IgD-negative memory B cell (primary cell): ENCODE results near the gene ZNF354C. TPM values are rescaled to one million over a fixed set of nuclear protein-coding genes. Genes with fewer than 3 reads are reported as not detected.

Experiments
- H3K27ac Mint-ChIP-seq, 3 donors: one replicate each; pipeline ENCODE4 v1.8.0; 2020 to 2022; ENCODE audit warnings: mild to moderate bottlenecking in 3 of 3, mixed read lengths in 3 of 3, moderate library complexity in 1 of 3
- H3K27me3 Mint-ChIP-seq: one replicate; pipeline ENCODE4 v1.8.0; 2021; ENCODE audit warnings: mixed read lengths
- H3K36me3 Mint-ChIP-seq: one replicate; pipeline ENCODE4 v1.8.0; 2020; ENCODE audit warnings: mild to moderate bottlenecking, mixed read lengths
- H3K4me1 Mint-ChIP-seq, 3 donors: one replicate each; pipeline ENCODE4 v1.8.0; 2020 to 2022; ENCODE audit warnings: mixed read lengths in 3 of 3, mild to moderate bottlenecking in 1 of 3
- H3K4me3 Mint-ChIP-seq, 4 donors: one replicate each; pipeline ENCODE4 v1.8.0; 2020 to 2022; ENCODE audit warnings: mild to moderate bottlenecking in 4 of 4, mixed read lengths in 4 of 4, moderate library complexity in 3 of 4
- H3K9me3 Mint-ChIP-seq, 3 donors: one replicate each; pipeline ENCODE4 v1.8.0; 2020 to 2021; ENCODE audit warnings: mixed read lengths in 3 of 3, mild to moderate bottlenecking in 1 of 3
- polyA plus RNA-seq: library from polyadenylated mRNA; unstranded; fragments of 300-500 nt; fragmentation: Illumina TruSeq; gene quantifications from one replicate; pipeline ENCODE4 v1.2.3, GENCODE V29; 2021

Gene ZNF354C
- polyA plus RNA-seq, 1 donor from 2014 or later = 0.41 TPM

- Mint-ChIP-seq H3K4me1 (no peaks in the 10 kb centered on the region), H3K27me3 (no peaks in the 10 kb centered on the region), H3K9me3 (no peaks in the 10 kb centered on the region), H3K36me3 (no peaks in the 10 kb centered on the region), H3K4me3 (no peak overlapping the region), H3K27ac (no peak overlapping the region)
Measured at GRCh38 chr5:179129607-179130071, 69.5 kb downstream of the ZNF354C start.

- Mint-ChIP-seq H3K27me3 (no peaks in the 10 kb centered on the region), H3K4me1 (no peaks in the 10 kb centered on the region), H3K4me3 (no peak overlapping the region), H3K27ac (no peak overlapping the region), H3K36me3 (no peaks in the 10 kb centered on the region), H3K9me3 (no peaks in the 10 kb centered on the region)
Measured at GRCh38 chr5:179130101-179130681, 70.0 kb downstream of the ZNF354C start.

DNA sequence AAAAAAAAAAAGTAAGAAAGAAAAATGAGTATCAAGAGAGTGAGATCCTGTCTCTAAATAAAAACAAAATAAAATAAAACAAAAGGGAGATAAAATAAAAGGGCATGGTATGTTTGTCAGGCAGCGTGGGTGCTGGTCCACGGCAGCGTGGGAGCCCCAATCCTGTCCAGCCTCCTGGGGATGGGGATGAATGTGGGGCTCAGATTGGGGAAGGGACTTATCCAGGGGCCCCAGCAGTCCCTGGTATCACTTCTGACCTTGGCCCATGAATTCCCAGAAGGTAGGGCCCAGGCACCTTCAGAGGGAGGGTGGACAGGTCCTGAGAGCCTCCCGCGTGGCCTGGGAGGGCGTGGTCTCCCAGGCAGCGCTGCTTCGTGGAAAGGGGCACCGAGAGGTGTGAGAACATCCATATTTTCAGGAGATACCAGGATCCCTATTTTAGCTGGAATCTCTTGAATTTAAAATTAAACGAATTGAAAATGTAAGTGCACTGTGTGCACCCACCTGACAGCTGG lies 71.2 kb downstream of the ZNF354C start:
- Mint-ChIP-seq H3K4me1 (no peaks in the 10 kb centered on the region), H3K4me3 (no peak overlapping the region), H3K27ac (no peak overlapping the region), H3K36me3 (no peaks in the 10 kb centered on the region), H3K9me3 (no peaks in the 10 kb centered on the region), H3K27me3 (no peaks in the 10 kb centered on the region)

DNA sequence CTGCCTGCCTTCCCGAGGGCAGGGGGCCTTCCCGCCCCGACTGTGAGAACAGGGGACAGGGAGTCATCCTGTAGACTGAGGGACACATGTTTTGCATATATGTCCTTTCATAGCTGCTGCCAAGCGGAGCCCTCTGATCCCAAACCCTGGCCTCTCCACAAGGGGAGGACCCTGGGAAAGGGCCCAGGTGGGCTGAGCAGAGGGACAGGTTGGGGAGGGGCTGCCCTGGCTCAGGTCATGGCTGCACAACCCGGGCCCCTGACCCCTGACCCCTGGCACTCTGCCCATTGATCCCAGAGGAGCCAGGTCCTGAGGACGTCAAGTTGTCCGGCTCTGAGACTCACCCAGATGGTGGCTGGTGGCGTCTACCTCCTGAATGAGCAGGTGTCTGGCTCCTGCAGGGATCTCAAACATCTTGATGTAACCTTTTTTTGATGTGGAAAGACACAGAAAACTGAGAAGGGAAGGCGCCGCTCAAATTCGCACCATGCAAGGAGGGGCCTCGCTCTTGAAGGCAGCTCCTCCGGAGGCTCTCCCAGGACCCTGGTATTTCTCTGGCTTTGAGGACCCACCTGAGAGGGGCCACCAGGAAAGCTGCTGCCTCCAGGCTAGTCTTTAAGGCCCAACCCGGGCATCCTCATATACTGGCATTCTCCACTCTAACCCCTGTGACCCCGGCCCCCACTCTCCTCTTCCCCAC lies 71.9 kb downstream of the ZNF354C start:
- H3K4me1 Mint-ChIP-seq = no peaks in the 10 kb centered on the region
- H3K9me3 Mint-ChIP-seq = no peaks in the 10 kb centered on the region
- no peaks in the 10 kb centered on the region for H3K36me3 Mint-ChIP-seq
- H3K27ac Mint-ChIP-seq = no peak overlapping the region
- no peak overlapping the region for H3K4me3 Mint-ChIP-seq
- no peaks in the 10 kb centered on the region for H3K27me3 Mint-ChIP-seq

DNA sequence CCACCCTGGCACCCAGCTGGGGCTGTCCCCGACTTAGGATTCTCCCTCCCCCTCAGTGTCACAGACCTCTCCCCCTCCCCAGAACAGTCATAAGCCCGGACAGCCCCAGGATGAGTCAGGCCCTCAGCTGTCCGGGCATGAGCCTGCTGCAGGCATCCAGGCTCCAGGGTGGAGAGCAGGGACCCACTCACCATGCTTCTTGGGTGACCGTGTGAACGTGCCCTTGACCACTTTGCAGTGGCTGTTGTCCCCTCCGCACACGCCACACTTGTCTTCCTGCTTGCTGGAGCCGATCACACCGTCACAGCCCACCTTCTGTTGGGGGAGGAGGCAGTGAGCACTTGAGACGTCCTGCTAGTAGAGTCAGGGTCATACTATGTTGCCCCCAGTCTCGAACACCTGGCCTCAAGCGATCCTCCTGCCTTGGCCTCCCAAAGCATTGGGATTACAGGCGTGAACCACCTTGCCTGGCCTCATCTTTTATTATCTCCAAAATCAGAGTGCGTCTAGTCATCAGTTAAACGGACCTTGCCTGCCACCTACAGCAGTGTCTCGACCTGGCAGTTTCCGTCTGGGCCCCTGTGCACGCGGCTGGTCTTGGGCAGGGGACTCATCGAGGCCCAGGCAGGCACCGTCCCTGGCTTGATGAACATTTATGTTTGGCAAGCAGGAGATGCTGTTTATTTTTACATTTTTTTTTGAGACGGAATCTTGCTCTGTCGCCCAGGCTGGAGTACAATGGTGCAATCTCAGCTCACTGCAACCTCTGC lies 72.6 kb downstream of the ZNF354C start:
- no peaks in the 10 kb centered on the region for H3K9me3 Mint-ChIP-seq
- H3K27me3 Mint-ChIP-seq = no peaks in the 10 kb centered on the region
- H3K4me1 Mint-ChIP-seq = no peaks in the 10 kb centered on the region
- no peak overlapping the region for H3K27ac Mint-ChIP-seq
- no peak overlapping the region for H3K4me3 Mint-ChIP-seq
- H3K36me3 Mint-ChIP-seq = no peaks in the 10 kb centered on the region

Other genes with a start within 250 kb of the ZNF354C start
- gene ZNF354B, start 200.4 kb upstream of the ZNF354C start, polyA plus RNA-seq = 7.2 TPM
- 1.0 TPM for gene ZFP2, start 164.5 kb upstream of the ZNF354C start, polyA plus RNA-seq
- gene ZNF454, start 119.2 kb upstream of the ZNF354C start, polyA plus RNA-seq = not detected
- not detected for gene GRM6, start 65.1 kb upstream of the ZNF354C start, polyA plus RNA-seq
- gene ZNF879, start 36.6 kb upstream of the ZNF354C start, polyA plus RNA-seq = 2.7 TPM